ENCODE measurements around the gene XRCC2. TPM values are rescaled to one million over a fixed set of nuclear protein-coding genes. Genes with fewer than 3 reads are reported as not detected.

The XRCC2 gene
- total RNA-seq, 4 donors from 2014 or later: 0.15 to 1.6 (median 0.57) TPM

DNA sequence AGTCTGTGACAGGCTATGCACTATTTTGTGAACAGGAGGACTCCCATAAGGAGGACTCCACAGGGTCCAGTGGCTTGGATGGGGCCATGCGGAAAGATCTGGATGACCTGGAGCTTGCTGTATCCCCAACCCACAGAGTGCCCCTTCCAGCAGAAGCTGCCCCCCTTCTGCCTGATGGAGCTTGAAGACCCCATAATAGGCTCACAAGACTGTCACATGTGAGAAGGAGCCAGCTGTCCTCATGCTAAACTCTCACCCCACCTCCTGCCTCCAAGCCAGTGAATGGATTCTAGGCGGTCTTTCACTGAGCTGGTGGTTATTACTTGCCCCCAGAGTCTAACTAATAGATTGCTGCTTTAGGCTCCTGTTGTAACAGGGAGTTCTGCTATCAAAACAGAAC, 79.1 kb downstream of the XRCC2 start:
- H3K27ac ChIP-seq: no peak overlapping the region
- 100% methylated on average over 1 to 2 of the region's 2 CpGs for WGBS, 2 donors

More for the DNA sequence above, 79.1 kb downstream of the XRCC2 start:
- Histone ChIP-seq H3K9me3 (no peaks in the 10 kb centered on the region), H3K4me3 (replicated peaks in 1 of 3) (no peak overlapping the region), H3K27me3 (no peaks in the 10 kb centered on the region), H3K36me3 (no peaks in the 10 kb centered on the region), H3K4me1 (no peaks in the 10 kb centered on the region)
- intact Hi-C loops (cut with DNase I): no loop called here
- no peak for DNase-seq
- TF ChIP-seq, protein P1, sequence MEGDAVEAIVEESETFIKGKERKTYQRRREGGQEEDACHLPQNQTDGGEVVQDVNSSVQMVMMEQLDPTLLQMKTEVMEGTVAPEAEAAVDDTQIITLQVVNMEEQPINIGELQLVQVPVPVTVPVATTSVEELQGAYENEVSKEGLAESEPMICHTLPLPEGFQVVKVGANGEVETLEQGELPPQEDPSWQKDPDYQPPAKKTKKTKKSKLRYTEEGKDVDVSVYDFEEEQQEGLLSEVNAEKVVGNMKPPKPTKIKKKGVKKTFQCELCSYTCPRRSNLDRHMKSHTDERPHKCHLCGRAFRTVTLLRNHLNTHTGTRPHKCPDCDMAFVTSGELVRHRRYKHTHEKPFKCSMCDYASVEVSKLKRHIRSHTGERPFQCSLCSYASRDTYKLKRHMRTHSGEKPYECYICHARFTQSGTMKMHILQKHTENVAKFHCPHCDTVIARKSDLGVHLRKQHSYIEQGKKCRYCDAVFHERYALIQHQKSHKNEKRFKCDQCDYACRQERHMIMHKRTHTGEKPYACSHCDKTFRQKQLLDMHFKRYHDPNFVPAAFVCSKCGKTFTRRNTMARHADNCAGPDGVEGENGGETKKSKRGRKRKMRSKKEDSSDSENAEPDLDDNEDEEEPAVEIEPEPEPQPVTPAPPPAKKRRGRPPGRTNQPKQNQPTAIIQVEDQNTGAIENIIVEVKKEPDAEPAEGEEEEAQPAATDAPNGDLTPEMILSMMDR (IDR thresholded peaks at IDR 0.05): no peak

Small RNA genes lying within 50 kb of the gene (small RNA-seq; reads per million reads assigned to genes)
- gene RF00568: not detected

Other genes with a start within 250 kb of the XRCC2 start
- 100 to 1,000 TPM in 2 of 4 donors, 10 to 100 TPM in 2; 77.4 to 174 (median 114) TPM for gene KMT2C, start 240.1 kb downstream of the XRCC2 start, total RNA-seq
- gene ACTR3B, start 83.6 kb upstream of the XRCC2 start, total RNA-seq: 10 to 100 TPM in 2 of 4 donors, 1 to 10 TPM in 2; 7.5 to 10.5 (median 9.9) TPM

Measured in thyroid gland (tissue), 4 donors.